Measurements from ENCODE around the gene CADM2. TPM values are rescaled to one million over a fixed set of nuclear protein-coding genes. Genes with fewer than 3 reads are reported as not detected.

Gene CADM2
- total RNA-seq, 1 donor from 2014 or later: 2.9 TPM

- no peaks in the 10 kb centered on the region for H3K27me3 ChIP-seq (ENCODE audit: insufficient read depth, low read length)
- H3K27ac ChIP-seq (ENCODE audit: low read depth, low read length): no peak overlapping the region
- FAIRE-seq (no peak), DNase-seq (ENCODE audit: low read depth) (peak; percentile 12)
- H3K9me3 ChIP-seq (ENCODE audit: insufficient read depth, low read depth, low read length): no peaks in the 10 kb centered on the region
- TF ChIP-seq CTCF (IDR thresholded peaks at IDR 0.05; ENCODE audit: insufficient read depth, low read depth, low read length) (no peak), EZH2 (IDR thresholded peaks at IDR 0.05; ENCODE audit: insufficient read depth, low read length) (no peak)
- Mint-ChIP-seq H3K27ac (ENCODE audit: unreplicated experiment) (no peak overlapping the region), H3K9me3 (ENCODE audit: unreplicated experiment) (no peaks in the 10 kb centered on the region), H3K4me3 (ENCODE audit: unreplicated experiment) (no peak overlapping the region), H3K27me3 (ENCODE audit: low read depth, unreplicated experiment) (no peaks in the 10 kb centered on the region), H3K4me1 (ENCODE audit: low read depth, unreplicated experiment) (no peaks in the 10 kb centered on the region), H3K36me3 (ENCODE audit: low read depth, unreplicated experiment) (no peaks in the 10 kb centered on the region)
- H2AFZ ChIP-seq (ENCODE audit: low read depth, low read length): no peak overlapping the region
- peak overlapping the region; percentile 29 for H3K4me2 ChIP-seq (ENCODE audit: low read length)
- H4K20me1 ChIP-seq (ENCODE audit: insufficient read depth, low read length): no peaks in the 10 kb centered on the region
- H3K9ac ChIP-seq (ENCODE audit: low read length): no peak overlapping the region
- H3K36me3 ChIP-seq (ENCODE audit: insufficient read depth, low read length): no peaks in the 10 kb centered on the region
- no peaks in the 10 kb centered on the region for H3K4me1 ChIP-seq (ENCODE audit: insufficient read depth, low read length)
- H3K79me2 ChIP-seq (ENCODE audit: insufficient read depth, low read length): no peaks in the 10 kb centered on the region
- no peak overlapping the region for H3K4me3 ChIP-seq (ENCODE audit: insufficient read depth, low read depth, low read length)
Observed at GRCh38 chr3:85161544-85161943, 202.8 kb downstream of the CADM2 start.

GRCh38 chr3:85162905-85163304 lies 204.1 kb downstream of the CADM2 start:
- H3K79me2 ChIP-seq (ENCODE audit: insufficient read depth, low read length): no peaks in the 10 kb centered on the region
- H3K36me3 ChIP-seq (ENCODE audit: insufficient read depth, low read length): no peaks in the 10 kb centered on the region
- Mint-ChIP-seq H3K36me3 (ENCODE audit: low read depth, unreplicated experiment) (no peaks in the 10 kb centered on the region), H3K4me3 (ENCODE audit: unreplicated experiment) (no peak overlapping the region), H3K4me1 (ENCODE audit: low read depth, unreplicated experiment) (no peaks in the 10 kb centered on the region), H3K27me3 (ENCODE audit: low read depth, unreplicated experiment) (no peaks in the 10 kb centered on the region), H3K27ac (ENCODE audit: unreplicated experiment) (no peak overlapping the region), H3K9me3 (ENCODE audit: unreplicated experiment) (no peaks in the 10 kb centered on the region)
- H3K27me3 ChIP-seq (ENCODE audit: insufficient read depth, low read length): no peaks in the 10 kb centered on the region
- H4K20me1 ChIP-seq (ENCODE audit: insufficient read depth, low read length): no peaks in the 10 kb centered on the region
- FAIRE-seq (no peak), DNase-seq (ENCODE audit: low read depth) (no peak)
- H3K9ac ChIP-seq (ENCODE audit: low read length): no peak overlapping the region
- no peak overlapping the region for H3K4me3 ChIP-seq (ENCODE audit: insufficient read depth, low read depth, low read length)
- no peak overlapping the region for H2AFZ ChIP-seq (ENCODE audit: low read depth, low read length)
- H3K9me3 ChIP-seq (ENCODE audit: insufficient read depth, low read depth, low read length): no peaks in the 10 kb centered on the region
- no peak overlapping the region for H3K4me2 ChIP-seq (ENCODE audit: low read length)
- H3K27ac ChIP-seq (ENCODE audit: low read depth, low read length): no peak overlapping the region
- no peaks in the 10 kb centered on the region for H3K4me1 ChIP-seq (ENCODE audit: insufficient read depth, low read length)
- TF ChIP-seq EZH2 (IDR thresholded peaks at IDR 0.05; ENCODE audit: insufficient read depth, low read length) (no peak), CTCF (IDR thresholded peaks at IDR 0.05; ENCODE audit: insufficient read depth, low read depth, low read length) (no peak)

GRCh38 chr3:85164436-85164835 lies 205.6 kb downstream of the CADM2 start:
- no peaks in the 10 kb centered on the region for H3K36me3 ChIP-seq (ENCODE audit: insufficient read depth, low read length)
- FAIRE-seq: no peak
- no peaks in the 10 kb centered on the region for H3K4me1 Mint-ChIP-seq (ENCODE audit: low read depth, unreplicated experiment)

More at GRCh38 chr3:85164436-85164835, 205.6 kb downstream of the CADM2 start:
- H3K4me3 Mint-ChIP-seq (ENCODE audit: unreplicated experiment): no peak overlapping the region
- TF ChIP-seq CTCF (IDR thresholded peaks at IDR 0.05; ENCODE audit: insufficient read depth, low read depth, low read length): no peak
- TF ChIP-seq EZH2 (IDR thresholded peaks at IDR 0.05; ENCODE audit: insufficient read depth, low read length): no peak
- Histone ChIP-seq H3K9ac (ENCODE audit: low read length) (no peak overlapping the region), H3K27ac (ENCODE audit: low read depth, low read length) (no peak overlapping the region), H2AFZ (ENCODE audit: low read depth, low read length) (no peak overlapping the region), H4K20me1 (ENCODE audit: insufficient read depth, low read length) (no peaks in the 10 kb centered on the region), H3K9me3 (ENCODE audit: insufficient read depth, low read depth, low read length) (no peaks in the 10 kb centered on the region), H3K79me2 (ENCODE audit: insufficient read depth, low read length) (no peaks in the 10 kb centered on the region), H3K4me3 (ENCODE audit: insufficient read depth, low read depth, low read length) (no peak overlapping the region), H3K27me3 (ENCODE audit: insufficient read depth, low read length) (no peaks in the 10 kb centered on the region), H3K4me1 (ENCODE audit: insufficient read depth, low read length) (no peaks in the 10 kb centered on the region), H3K4me2 (ENCODE audit: low read length) (no peak overlapping the region)
- DNase-seq (ENCODE audit: low read depth): no peak
- no peaks in the 10 kb centered on the region for H3K9me3 Mint-ChIP-seq (ENCODE audit: unreplicated experiment)
- H3K36me3 Mint-ChIP-seq (ENCODE audit: low read depth, unreplicated experiment): no peaks in the 10 kb centered on the region
- H3K27ac Mint-ChIP-seq (ENCODE audit: unreplicated experiment): no peak overlapping the region
- no peaks in the 10 kb centered on the region for H3K27me3 Mint-ChIP-seq (ENCODE audit: low read depth, unreplicated experiment)
